HG03103 (cell line): ENCODE results near the gene ZNF330.
"Not testable (repeated sequence)": the region's sequence is repeated elsewhere in the genome, so short reads cannot be mapped to it uniquely, and the experiment has no call there.

ENCODE experiments used
- ATAC-seq: cut with Tn5 transposase; IDR thresholded peaks from one replicate; pipeline ENCODE4 v1.9.1; 2021; ENCODE audit warnings: low read depth; ENCODE audit not compliant: unreplicated experiment

The ZNF330 gene

DNA sequence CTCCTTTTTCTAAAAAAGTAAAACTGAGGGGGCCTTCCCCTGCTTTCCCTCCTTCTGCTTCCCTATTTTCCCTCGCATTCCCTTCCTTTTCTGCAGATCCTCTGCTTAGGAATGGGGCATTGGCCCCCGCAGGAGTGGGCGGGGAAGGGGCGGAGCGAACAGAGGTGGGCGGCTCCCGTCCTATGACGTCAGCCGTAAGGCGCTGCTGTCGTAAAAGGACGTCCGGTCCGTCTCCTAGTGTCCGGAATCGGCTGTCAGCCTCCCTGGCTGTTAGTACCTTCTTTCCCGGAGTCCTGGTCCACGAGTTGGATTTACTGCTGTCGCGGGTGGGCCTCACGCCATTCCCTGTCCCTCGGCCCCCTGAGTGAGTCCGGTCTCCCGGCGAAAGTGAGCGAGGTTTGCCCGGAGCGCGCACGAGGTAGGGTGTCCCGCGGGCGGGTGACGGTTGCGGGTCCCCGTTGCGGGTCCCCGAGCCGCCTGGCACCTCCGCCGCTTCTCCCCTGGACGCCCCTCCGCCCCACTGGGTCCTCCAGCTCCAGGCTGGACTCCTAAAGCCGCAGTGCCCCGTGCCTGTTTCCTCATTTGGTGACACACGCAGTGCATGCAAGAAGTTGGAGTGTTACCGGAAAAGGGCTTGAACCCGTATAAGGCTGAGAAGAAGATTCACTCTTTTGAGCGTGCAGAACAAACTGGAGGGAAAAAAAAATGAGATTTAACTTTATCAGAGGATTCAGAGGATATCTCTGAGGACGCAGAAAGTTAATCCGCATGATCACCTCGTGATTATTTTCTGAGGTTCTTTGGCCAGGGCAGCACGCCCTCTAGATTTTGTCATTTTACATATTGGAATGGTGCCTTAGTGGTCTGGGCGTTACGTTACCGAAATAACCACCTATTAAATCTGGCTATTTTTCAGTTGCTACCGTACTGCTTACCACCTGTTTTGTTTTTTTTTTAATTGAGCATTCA lies at the start of gene ZNF330:
TSS of gene ZNF330 (plus strand) at position 205 of the 969 bp plus-strand sequence. CDS start 1,477 bp downstream, outside the sequence.
- ATAC-seq, result peak; percentile 84

DNA sequence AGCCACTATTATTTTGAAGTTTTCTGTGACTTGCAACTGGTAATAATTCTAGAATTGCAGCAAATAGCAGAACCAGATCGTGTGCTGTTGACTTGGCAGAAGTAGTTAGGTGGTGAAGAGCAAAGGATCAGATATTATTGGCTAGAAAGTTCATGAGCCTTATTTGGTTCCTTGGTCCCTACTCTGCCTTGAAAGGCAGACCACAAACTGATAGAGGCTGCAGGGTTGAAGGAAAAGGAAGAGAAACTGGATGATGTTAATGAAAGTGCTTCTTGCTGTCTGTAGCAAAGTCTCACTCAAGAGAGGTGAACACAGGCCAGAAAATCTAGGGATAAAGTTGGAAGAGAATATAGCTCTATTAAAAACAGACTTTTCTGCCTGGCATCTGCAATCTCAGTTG lies 46.2 kb upstream of the ZNF330 start:
- peak; percentile 68 for ATAC-seq

DNA sequence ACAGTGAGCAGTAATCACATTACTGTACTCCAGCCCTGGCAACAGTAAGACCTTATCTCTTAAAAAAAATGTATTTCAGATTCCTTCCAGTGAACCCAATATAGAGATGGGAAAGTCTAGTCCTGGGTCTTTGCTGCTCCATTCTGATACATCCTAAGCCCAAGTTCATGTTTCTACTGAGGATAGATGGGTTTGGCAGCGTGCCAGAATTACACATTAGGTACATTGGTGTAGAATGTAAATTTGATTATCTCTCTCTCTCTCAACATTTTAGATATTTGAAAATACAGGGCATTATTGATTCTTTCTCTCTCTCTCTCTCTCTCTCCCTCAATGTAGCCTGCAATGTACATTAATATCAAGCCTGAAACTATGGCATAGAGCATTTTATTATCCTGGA lies 43.5 kb upstream of the ZNF330 start:
- no peak for ATAC-seq

DNA sequence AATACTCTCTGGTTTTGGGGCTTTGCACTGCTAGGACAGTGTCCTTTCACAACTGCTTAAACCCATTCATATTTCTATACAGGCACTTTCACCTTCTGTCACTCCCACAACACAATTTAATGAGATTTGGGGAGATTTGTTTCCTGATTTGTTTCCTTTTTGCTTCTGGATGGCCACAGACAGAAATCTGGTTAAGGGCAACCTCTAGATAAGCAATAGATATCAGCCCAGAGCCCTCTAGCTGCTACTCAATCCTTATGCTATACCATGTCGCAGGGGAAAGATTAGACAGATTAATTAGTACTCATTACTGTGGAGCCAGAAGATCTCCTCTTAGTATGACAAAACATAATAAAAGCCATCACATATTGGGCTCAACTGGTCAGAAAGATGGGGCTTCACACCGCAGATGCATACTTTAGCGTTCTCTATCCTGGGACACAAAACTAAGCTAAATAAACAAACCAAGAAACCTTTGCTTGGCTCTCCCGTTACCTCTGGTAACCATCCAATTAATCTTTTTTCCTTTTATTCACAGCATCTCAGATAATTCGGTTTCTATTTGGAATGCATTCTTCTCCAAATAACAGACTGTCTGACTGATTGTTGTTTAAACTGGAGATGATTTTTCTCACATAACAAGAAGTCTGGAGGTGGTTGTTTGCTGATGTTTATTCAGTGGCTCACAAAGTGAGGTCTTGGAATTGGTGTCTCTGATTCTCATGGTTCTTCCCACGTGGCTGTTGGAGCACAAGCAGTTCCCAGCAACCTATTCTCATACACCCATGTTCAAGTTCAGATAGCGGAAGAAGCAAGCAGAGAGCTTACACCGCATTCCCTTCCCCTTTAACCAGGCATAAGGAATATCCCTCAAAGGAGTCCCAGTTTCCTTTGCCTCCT lies 41.0 kb upstream of the ZNF330 start:
- ATAC-seq, result no peak

DNA sequence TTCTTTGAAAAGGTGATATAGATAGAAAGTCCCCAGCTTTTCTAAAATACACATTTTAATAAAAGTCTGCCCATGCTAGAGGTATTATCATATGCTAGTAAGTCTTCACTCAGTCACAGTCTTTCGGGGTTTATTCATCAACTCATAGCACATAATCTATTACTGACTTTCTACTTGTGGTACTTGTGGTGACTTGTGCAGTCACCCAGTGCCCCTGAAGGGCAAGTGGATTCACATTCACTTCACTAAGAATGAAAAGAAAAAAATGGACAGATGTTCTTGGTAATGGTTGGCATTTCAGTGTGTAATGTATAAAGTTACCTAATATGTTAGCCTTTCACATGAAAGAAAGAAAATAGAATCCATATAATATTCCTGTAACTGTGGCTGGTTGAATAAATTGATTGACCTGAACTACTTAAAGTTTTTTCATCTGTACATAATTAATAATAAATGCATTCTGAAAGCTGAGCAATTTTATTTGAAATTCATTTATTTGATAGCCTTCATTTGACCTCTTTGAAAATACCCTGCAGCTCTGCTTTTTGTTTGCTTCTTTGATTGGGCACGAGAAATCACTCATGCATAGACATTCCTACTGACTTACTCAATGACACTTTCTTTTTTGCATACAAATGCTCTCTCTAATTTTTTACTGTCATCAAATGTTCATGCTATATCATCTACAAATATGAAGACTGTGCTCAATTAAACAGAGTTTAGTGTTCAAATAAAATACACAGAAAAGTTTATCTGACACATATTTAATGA lies 39.5 kb upstream of the ZNF330 start:
- ATAC-seq, result no peak

DNA sequence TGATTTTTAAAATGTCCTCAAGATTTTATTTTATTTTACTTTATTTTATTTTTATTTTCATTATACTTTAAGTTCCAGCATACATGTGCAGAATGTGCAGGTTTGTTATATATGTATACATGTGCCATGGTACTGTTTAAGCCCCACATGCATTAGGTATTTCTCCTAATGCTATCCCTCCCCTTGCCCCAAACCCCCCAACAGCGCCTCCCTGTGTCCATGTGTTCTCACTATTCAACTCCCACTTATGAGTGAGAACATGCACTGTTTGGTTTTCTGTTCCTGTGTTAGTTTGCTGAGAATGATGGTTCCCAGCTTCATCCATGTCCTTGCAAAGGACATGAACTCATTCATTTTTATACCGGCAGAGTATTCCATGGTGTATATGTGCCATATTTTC lies 37.2 kb upstream of the ZNF330 start:
- ATAC-seq, result not testable (repeated sequence)

DNA sequence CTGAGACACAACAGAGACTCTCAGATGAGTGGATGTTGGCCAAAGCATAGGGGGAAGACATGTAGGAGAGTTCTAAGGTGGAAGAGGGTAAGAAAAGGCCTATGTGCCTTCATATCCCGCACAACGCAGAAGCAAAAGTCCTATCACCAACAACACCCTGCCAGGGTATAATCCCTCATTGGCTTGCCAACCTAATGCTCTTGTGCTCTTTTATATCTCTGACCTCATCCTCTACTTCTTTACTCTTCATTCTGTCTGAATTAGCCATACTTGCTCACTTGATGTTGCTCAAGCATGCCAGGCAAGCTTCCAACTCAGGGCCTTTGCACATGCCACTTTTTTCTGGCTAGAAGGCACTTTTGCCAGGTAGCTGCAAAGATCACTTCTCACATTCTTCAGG lies 28.1 kb upstream of the ZNF330 start:
- no peak for ATAC-seq

DNA sequence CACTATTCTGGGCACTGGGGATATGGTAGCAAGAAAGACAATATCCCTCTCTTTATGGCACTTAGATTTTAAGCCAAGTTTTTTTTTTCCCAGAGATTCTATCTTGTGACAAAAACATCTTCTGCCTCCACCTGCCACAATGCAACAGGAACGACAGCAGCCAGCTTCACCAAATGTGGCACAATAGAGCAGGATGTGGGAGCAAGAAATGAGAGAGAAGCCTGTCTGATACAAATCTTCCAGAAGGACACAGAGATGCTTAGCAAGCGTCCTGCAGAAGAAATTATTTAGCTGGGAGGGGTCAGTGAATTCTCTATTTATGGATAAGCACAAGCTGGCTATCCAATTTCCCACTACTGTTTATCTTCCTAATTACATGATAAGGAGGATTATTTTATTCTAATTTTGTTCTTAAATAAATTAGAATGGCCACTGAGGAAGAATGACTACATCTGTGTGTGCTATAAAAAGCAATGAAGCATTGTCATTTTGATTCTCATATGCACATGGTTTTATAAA lies 27.1 kb upstream of the ZNF330 start:
- ATAC-seq, result no peak

DNA sequence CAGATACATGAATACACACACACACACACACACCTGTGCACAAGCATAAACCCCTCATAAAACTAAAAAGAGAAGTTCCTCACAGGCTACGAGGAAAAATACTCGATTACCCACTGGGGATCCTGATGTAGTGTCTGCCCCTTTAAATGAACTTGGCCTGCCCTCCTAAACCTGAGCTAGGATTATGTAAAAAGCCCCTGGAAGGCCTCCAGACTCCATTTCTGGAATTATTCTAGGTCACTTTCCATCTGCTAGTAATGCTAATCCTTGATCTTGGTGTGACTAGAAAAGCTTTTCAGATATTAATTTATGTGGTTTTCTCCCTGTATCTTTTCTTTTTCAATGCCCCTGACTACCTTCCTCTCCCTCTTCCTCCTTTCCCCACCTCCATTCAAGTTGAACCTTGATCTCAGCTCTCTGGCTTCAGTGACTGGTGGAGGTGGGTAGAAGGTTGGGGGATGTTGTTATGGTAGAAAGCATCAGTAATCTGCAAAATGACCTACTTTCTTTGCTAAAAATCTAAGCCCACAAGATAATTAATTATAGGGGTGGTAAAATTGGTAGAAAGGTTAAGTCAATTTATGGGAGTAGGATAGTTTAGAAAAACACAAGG lies 25.5 kb upstream of the ZNF330 start:
- ATAC-seq, result no peak

DNA sequence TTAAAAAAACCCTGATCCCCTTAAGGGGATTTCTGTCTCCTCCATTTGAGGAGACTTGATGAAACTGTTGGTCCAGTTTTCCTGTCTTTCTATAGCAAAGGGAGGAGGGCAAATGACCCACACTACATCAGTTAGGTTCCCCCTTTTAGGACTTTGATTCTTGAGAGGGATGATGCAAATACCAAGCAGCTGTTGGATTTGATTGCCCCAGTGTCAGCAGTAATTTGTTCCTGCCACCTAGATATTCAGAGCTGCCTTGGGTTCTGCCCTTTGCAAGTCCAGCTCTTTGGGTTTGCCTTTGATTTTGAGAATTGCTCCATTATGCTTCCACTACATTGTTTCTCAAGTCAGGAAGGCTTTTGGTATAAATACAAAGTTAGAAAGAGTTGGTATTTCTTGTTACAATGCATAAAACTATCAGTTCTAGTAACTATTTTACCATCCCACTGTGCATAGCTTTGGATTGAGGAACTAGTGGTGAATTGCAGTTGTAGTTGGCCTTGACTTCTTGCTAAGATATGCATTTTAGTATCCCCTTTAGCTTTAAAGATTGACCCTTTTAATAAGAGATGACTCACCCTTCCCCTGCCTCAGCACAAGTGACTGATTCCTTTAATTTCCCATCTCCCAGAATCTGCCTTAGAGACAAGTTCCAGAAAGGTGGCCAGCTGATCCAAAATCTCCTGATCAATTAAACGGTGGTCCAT lies 24.3 kb upstream of the ZNF330 start:
- no peak for ATAC-seq

DNA sequence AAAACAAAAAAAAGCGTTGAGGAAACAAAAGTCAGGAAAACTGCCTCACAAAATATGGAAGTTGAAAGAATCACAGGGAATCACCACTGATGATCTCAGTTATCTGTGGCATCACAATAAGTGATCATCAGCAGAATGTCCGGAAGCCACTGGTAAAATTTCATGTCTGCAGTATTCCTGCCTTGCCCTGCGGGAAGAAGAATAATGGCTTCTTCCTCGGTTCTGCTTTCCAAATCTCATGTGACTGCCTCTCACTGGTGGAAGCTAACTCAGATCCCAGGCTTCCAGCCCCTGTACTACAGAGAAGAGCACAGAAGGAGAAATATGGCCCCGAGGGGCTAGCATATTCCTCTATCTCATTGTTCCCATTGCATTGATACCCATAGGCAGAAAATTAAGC lies 12.7 kb upstream of the ZNF330 start:
- ATAC-seq, result no peak

DNA sequence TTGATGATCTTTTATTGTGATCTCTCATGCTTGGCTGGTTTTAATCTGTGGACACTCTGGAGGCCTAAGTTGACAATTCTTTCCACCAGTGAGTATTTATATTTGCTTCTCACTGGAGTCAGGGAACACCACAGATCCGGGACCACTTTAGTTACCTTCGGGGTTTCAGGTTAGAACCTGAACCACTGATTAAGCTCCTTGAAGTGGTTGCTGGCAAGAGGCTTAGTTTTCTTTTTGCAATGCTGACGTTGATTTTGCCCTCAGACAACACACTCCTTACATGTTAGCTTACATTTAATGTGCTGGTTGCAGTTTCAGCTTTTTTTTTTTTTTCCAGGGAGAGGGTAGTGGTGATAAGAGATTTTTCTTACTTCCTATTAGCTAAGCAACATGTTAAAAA lies 10.5 kb upstream of the ZNF330 start:
- no peak for ATAC-seq

DNA sequence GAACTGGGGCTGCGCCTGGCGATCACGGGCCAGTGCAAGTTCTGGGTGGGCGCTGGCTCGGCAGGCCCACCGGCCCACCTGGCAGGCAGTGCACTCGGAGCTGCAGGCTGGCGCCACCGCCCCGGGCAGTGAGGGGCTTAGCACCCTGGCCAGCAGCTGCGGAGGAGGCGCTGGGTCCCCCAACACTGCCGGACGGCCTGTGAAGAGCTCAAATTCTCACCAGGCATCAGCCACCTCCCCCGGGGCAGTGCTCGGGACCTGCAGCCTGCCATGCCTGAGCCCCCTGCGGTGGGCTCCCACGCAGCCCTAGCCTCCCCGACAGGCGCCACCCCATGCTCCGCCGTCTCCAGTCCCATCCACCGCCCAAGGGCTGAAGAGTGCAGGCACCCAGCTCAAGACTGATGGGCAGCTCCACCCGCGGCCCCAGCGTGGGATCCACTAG lies 7.1 kb upstream of the ZNF330 start:
- no peak for ATAC-seq

DNA sequence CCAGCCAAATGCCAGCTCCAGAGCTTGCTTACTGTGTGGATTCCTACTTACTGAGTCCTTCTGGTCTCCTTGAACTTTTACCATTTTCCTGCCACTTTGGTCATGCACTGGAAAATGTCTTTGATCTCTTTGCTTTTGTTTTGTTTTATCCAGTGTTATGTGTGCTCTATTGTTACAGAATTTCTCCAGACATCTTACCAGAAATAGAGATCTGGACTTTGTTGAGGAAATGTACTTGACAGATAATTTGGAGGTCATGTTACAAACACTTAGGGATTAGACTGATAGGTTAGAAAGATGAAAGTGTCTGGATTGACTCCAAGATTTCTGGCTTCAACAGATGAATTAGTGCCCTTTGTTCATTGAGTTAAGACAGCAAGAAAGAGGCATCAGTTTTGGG lies 5.7 kb upstream of the ZNF330 start:
- no peak for ATAC-seq

DNA sequence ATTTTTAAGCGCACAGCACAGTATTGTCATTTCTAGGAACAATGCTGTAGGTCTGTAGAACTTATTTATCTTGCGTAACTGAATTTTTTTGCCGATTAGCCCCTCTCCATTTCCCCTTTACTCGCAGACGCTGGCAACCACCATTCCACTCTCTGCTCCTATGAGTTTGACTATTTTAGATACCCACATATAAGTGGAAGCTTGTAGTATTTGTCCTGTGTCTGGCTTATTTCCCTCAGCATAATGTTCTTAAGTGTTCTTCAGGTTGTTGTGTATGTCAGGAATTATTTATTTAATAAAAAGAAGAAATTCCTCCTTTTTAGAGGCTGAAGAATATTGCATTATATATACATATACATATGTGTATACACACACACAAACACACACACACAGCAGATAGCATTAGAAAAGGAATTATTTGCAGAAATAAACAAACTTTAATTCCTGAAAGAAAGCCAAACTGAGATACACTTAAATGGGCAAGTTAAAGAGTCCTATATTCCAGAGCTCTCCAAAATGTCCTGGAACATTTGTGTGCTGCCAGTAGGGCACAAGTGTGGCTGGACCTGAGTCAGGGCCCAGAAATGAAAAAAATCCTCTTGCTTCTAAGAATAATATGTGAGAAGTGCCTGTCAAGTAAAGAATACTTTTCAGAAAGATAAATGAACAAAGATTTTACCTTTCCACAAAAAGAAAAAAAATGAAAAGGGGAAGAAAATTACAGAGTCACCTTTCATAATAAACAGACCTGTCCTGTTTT lies 4.5 kb upstream of the ZNF330 start:
- ATAC-seq, result no peak

DNA sequence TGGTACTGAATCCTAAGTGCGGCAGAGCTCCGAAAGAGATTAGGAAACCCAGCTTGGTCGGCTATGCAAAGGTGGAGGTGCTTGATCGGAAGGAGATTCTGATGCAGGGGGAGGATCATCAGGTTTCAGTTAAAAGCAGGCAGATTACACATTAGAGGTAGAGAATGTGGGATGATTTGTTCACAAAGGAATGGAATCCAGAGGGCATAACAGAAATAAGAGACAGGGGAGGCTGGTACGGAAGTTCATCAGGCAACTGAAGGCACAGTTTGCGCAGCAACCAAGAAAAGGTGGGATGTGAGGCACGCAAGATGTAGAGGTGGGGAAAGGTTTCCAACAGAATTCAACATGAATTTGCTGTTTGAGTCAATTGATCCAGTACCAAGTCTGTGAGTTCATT lies 424 bp upstream of the ZNF330 start:
- peak; percentile 1 for ATAC-seq

DNA sequence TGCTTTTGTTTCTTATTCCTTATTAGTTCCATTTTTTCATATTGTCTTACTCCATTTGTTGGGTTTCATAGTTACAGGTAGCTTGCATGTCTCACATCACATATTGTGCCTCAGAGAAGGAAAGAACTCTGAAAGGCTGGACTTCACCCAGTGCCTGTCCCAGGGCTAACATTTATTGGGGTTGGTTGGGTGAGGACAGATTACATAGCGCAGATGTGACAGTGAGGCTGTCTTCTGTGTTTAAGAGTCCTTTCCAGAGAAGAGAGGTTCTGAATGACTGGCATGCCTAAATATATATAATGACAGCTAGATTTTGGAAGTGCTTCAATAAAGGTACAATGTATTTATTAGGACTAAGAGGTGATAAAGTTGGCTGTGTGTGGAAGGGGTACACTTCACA lies 2.7 kb downstream of the ZNF330 start:
- ATAC-seq, result no peak

DNA sequence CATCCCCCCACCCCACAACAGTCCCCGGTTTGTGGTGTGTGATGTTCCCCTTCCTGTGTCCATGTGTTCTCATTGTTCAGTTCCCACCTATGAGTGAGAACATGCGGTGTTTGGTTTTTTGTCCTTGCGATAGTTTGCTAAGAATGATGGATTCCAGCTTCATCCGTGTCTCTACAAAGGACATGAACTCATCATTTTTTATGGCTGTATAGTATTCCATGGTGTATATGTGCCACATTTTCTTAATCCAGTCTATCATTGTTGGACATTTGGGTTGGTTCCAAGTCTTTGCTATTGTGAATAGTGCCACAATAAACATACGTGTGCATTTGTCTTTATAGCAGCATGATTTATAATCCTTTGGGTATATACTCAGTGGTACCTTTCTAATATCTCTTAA lies 6.6 kb downstream of the ZNF330 start:
- ATAC-seq, result not testable (repeated sequence)
